Trophoblast cell (in vitro differentiated cells and primary cell): ENCODE data around the gene TBRG1.

ENCODE experiments used
- DNase-seq, 2 donors: peaks; one replicate each; pipeline ENCODE4 v3.0.0-alpha.2; 2016
- H2AFZ ChIP-seq: 2 replicates; pipeline ENCODE4 v1.6.1; 2013; ENCODE audit warnings: low read length, moderate library complexity, mild to moderate bottlenecking; ENCODE audit not compliant: insufficient read depth, poor library complexity
- H2AK5ac ChIP-seq: 2 replicates; pipeline ENCODE4 v1.6.1; 2013; ENCODE audit warnings: mild to moderate bottlenecking, low read length
- H2BK120ac ChIP-seq: 2 replicates; pipeline ENCODE4 v1.6.1; 2013; ENCODE audit warnings: low read length, mild to moderate bottlenecking, moderate library complexity; ENCODE audit not compliant: insufficient read depth, poor library complexity
- H2BK12ac ChIP-seq: 2 replicates; pipeline ENCODE4 v1.6.1; 2013; ENCODE audit warnings: mild to moderate bottlenecking, low read length, moderate library complexity
- H2BK5ac ChIP-seq: 2 replicates; pipeline ENCODE4 v1.6.1; 2013; ENCODE audit warnings: low read length, low read depth, moderate library complexity, mild to moderate bottlenecking; ENCODE audit not compliant: poor library complexity
- H3K14ac ChIP-seq: 2 replicates; pipeline ENCODE4 v1.6.1; 2013; ENCODE audit warnings: mild to moderate bottlenecking, low read length
- H3K18ac ChIP-seq: 2 replicates; pipeline ENCODE4 v1.6.1; 2013; ENCODE audit warnings: mild to moderate bottlenecking, low read length
- H3K23ac ChIP-seq: 2 replicates; pipeline ENCODE4 v1.6.1; 2013; ENCODE audit warnings: low read length
- H3K27ac ChIP-seq: 2 replicates; pipeline ENCODE4 v1.5.1; 2013; ENCODE audit warnings: low read depth, mild to moderate bottlenecking, inconsistent platforms, low read length, moderate library complexity
- H3K27me3 ChIP-seq: 2 replicates; pipeline ENCODE4 v1.6.1; 2013; ENCODE audit warnings: inconsistent platforms, mild to moderate bottlenecking, low read length, moderate library complexity; ENCODE audit not compliant: insufficient read depth
- H3K36me3 ChIP-seq, 2 experiments: 1 replicate in 1 of 2; 2 replicates in 1 of 2; pipeline ENCODE4 v1.6.1; 2013; ENCODE audit warnings: low read length in 2 of 2, mild to moderate bottlenecking in 2 of 2, moderate library complexity in 1 of 2; ENCODE audit not compliant: insufficient read depth in 2 of 2, control insufficient read depth in 1 of 2
- H3K4ac ChIP-seq: 2 replicates; pipeline ENCODE4 v1.6.1; 2013; ENCODE audit warnings: low read depth, mild to moderate bottlenecking, low read length, moderate library complexity
- H3K4me1 ChIP-seq, 2 experiments: 1 replicate in 1 of 2; 2 replicates in 1 of 2; pipeline ENCODE4 v1.6.1; 2013; ENCODE audit warnings: low read length in 2 of 2, mild to moderate bottlenecking in 2 of 2, moderate library complexity in 1 of 2; ENCODE audit not compliant: insufficient read depth in 2 of 2, control insufficient read depth in 1 of 2
- H3K4me2 ChIP-seq: 2 replicates; pipeline ENCODE4 v1.6.1; 2013; ENCODE audit warnings: inconsistent platforms, mild to moderate bottlenecking, low read length, moderate library complexity
- H3K4me3 ChIP-seq: 2 replicates; pipeline ENCODE4 v1.5.1; 2013; ENCODE audit warnings: mild to moderate bottlenecking, low read depth, low read length, inconsistent platforms
- H3K79me1 ChIP-seq: one replicate; pipeline ENCODE4 v1.6.1; 2013; ENCODE audit warnings: low read length
- H3K79me2 ChIP-seq: 2 replicates; pipeline ENCODE4 v1.6.1; 2013; ENCODE audit warnings: low read length, mild to moderate bottlenecking; ENCODE audit not compliant: control insufficient read depth, insufficient read depth, poor library complexity
- H3K9ac ChIP-seq: 2 replicates; pipeline ENCODE4 v1.6.1; 2013; ENCODE audit warnings: mild to moderate bottlenecking, low read length
- H3K9me3 ChIP-seq: 2 replicates; pipeline ENCODE4 v1.6.1; 2013; ENCODE audit warnings: low read depth, mild to moderate bottlenecking, control low read depth, inconsistent platforms, low read length; ENCODE audit not compliant: insufficient read depth
- H4K12ac ChIP-seq: 2 replicates; pipeline ENCODE4 v1.6.1; 2013; ENCODE audit warnings: low read depth, mild to moderate bottlenecking, low read length, moderate library complexity
- H4K8ac ChIP-seq: 2 replicates; pipeline ENCODE4 v1.6.1; 2013; ENCODE audit warnings: low read depth, mild to moderate bottlenecking, low read length, moderate library complexity
- H4K91ac ChIP-seq: one replicate; pipeline ENCODE4 v1.6.1; 2013; ENCODE audit warnings: low read depth, mild to moderate bottlenecking, low read length, moderate library complexity
- WGBS: extraction: QIAGEN DNeasy Blood & Tissue Kit; methylation state at CpG from one replicate; pipeline ENCODE4 v1.1.7; 2013; ENCODE audit warnings: missing lambda C conversion rate; ENCODE audit not compliant: insufficient read length, insufficient coverage; ENCODE audit errors: extremely low coverage; 5-methylcytosine and 5-hydroxymethylcytosine counted together

TBRG1 gene

DNA sequence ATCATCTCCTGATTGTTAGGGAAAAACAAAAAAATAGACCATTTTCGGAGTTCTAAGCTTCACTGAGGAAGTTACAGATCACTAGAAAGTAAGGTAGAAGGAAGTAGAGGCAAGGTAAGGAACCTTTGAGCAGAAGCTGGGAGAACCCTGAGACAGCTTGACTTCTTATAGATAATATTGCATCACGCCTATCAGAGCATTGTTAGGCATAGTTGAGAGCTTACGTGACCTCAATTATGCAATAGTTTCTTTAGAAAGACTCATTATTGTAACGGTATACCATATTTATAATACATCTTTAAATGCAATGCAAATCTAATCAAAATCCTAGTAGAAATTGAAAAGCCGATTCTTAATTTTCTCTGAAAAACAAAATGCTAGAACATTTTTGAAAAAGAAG lies 4.9 kb downstream of the TBRG1 start:
- no peak overlapping the region for H3K27ac ChIP-seq
- peak in 1 of 2 donors; percentile 48 for DNase-seq
- peaks cover 5% of the 10 kb centered on the region for H3K79me1 ChIP-seq
- H3K4me3 ChIP-seq = no peak overlapping the region
- no peak overlapping the region for H3K9ac ChIP-seq
- H2BK12ac ChIP-seq = no peak overlapping the region
- no peak overlapping the region for H2BK5ac ChIP-seq
- no peak overlapping the region for H4K8ac ChIP-seq
- peaks cover 5% of the 10 kb centered on the region for H3K79me2 ChIP-seq
- no peak overlapping the region for H2AK5ac ChIP-seq
- H3K14ac ChIP-seq = no peak overlapping the region
- no peaks in the 10 kb centered on the region for H3K9me3 ChIP-seq
- no peak overlapping the region for H4K12ac ChIP-seq
- H3K4me1 ChIP-seq = peaks cover 0 to 2% of the 10 kb centered on the region in 2 experiments
- H3K18ac ChIP-seq = no peak overlapping the region
- H3K4ac ChIP-seq = no peak overlapping the region
- peaks cover 21 to 41% of the 10 kb centered on the region in 2 experiments for H3K36me3 ChIP-seq
- no peak overlapping the region for H3K4me2 ChIP-seq
- no peaks in the 10 kb centered on the region for H3K27me3 ChIP-seq
- no peak overlapping the region for H4K91ac ChIP-seq
- H2BK120ac ChIP-seq = no peak overlapping the region
- H3K23ac ChIP-seq = no peak overlapping the region
- WGBS = no CpG with 5 or more reads among the region's 5 CpGs
- no peak overlapping the region for H2AFZ ChIP-seq

DNA sequence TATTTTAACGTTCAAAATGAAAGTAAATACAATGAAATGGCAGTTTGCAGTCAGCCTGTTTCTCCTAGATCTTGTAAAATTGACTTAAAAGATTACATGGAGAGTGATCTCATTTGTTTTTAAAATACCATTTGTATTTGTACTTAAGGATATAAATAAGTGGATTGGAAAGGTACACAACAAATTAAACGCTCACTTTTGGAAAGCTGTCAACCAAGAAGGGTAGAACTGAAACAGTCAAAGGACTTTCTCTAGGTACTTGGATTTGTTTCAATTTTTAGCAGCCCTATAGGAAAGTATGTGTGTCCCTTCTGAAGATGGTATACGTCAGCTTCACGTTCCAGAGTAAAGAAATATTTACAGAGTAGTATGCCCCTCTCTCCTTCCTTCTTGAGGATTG lies 7.3 kb downstream of the TBRG1 start:
- no CpG with 5 or more reads among the region's 4 CpGs for WGBS
- Histone ChIP-seq H3K9ac (no peak overlapping the region), H2BK12ac (no peak overlapping the region)

DNA sequence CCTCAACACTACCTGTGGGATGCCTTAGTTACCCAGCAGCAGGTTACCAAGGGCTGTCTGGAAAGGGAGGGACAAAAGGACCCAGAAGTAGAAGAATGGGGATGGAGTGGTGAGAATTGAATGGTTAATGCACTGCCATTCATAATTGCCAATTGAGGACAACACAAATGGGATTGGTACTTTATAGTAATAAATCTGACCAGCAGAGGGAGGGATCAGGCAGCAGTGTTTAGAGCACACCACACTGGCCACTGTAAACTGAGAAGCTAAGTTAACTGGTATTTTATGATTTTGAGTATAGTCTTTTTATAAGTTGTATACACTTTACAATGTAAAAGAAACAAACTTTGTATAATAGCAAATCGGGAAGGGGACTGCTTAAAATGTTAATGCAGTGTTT lies 10.7 kb downstream of the TBRG1 start:
- H3K79me1 ChIP-seq = no peaks in the 10 kb centered on the region
- H2BK12ac ChIP-seq = no peak overlapping the region
- H3K18ac ChIP-seq = no peak overlapping the region
- no peak overlapping the region for H3K4me3 ChIP-seq
- no peak overlapping the region for H2AFZ ChIP-seq
- H3K14ac ChIP-seq = no peak overlapping the region
- H2BK5ac ChIP-seq = no peak overlapping the region
- H3K23ac ChIP-seq = no peak overlapping the region
- no peak for DNase-seq
- H4K12ac ChIP-seq = no peak overlapping the region
- H3K4me2 ChIP-seq = no peak overlapping the region
- H3K9ac ChIP-seq = no peak overlapping the region
- no peaks in the 10 kb centered on the region for H3K9me3 ChIP-seq
- no peaks in the 10 kb centered on the region for H3K4me1 ChIP-seq
- H4K91ac ChIP-seq = no peak overlapping the region
- no peak overlapping the region for H3K4ac ChIP-seq
- no peaks in the 10 kb centered on the region for H3K27me3 ChIP-seq
- peaks cover 21 to 42% of the 10 kb centered on the region in 2 experiments for H3K36me3 ChIP-seq
- H3K79me2 ChIP-seq = no peaks in the 10 kb centered on the region
- no peak overlapping the region for H4K8ac ChIP-seq
- no peak overlapping the region for H2AK5ac ChIP-seq
- H2BK120ac ChIP-seq = no peak overlapping the region
- no CpG with 5 or more reads among the region's 1 CpG for WGBS
- H3K27ac ChIP-seq = no peak overlapping the region

More for the DNA sequence above, 7.3 kb downstream of the TBRG1 start:
- Histone ChIP-seq H2BK120ac (no peak overlapping the region), H3K79me2 (no peaks in the 10 kb centered on the region), H3K23ac (no peak overlapping the region), H3K27me3 (no peaks in the 10 kb centered on the region), H3K4me3 (no peak overlapping the region), H3K4ac (no peak overlapping the region), H2AK5ac (no peak overlapping the region), H3K18ac (no peak overlapping the region), H3K36me3 (peaks cover 20 to 46% of the 10 kb centered on the region in 2 experiments), H4K91ac (no peak overlapping the region), H3K27ac (no peak overlapping the region), H3K4me1 (no peaks in the 10 kb centered on the region), H3K9me3 (no peaks in the 10 kb centered on the region), H4K8ac (no peak overlapping the region), H2AFZ (no peak overlapping the region), H3K4me2 (no peak overlapping the region), H4K12ac (no peak overlapping the region), H3K79me1 (no peaks in the 10 kb centered on the region), H3K14ac (no peak overlapping the region), H2BK5ac (no peak overlapping the region)
- DNase-seq = no peak

DNA sequence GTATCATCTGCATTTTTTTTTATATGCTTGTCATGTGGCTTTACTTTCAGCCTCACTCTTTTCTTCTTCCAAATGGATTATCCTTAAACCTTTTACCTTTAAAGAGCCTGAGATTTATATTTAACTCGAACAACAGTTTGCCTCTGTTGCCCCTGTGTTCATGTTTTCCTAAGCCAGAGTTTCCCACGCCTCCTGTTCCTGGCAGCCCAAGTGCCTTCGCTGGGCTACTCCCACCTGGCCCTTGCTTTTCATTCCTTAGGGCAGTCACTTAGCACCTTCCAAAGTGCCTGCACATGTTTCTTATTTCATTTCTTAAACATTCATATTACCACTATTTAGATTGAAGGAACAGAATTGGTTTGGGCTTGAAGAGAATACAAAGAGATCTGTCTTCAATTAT lies 13.3 kb downstream of the TBRG1 start:
- DNase-seq = no peak
- no peak overlapping the region for H3K23ac ChIP-seq

More for the DNA sequence above, 13.3 kb downstream of the TBRG1 start:
- Histone ChIP-seq H4K91ac (no peak overlapping the region), H3K4me2 (no peak overlapping the region), H3K4me1 (no peaks in the 10 kb centered on the region), H4K8ac (no peak overlapping the region), H3K9ac (no peak overlapping the region), H3K9me3 (no peaks in the 10 kb centered on the region), H3K36me3 (peaks cover 18 to 36% of the 10 kb centered on the region in 2 experiments), H2BK5ac (no peak overlapping the region), H3K79me1 (no peaks in the 10 kb centered on the region), H4K12ac (no peak overlapping the region), H3K27me3 (no peaks in the 10 kb centered on the region), H3K79me2 (no peaks in the 10 kb centered on the region), H2AK5ac (no peak overlapping the region), H2BK12ac (no peak overlapping the region), H3K14ac (no peak overlapping the region), H3K4ac (no peak overlapping the region), H3K18ac (no peak overlapping the region), H3K27ac (no peak overlapping the region), H2AFZ (no peak overlapping the region), H3K4me3 (no peak overlapping the region), H2BK120ac (no peak overlapping the region)
- no CpG with 5 or more reads among the region's 3 CpGs for WGBS
